HepG2 (cell line): ENCODE measurements around the gene ANO2. TPM values are rescaled to one million over a fixed set of nuclear protein-coding genes. Genes with fewer than 3 reads are reported as not detected.

ENCODE experiments used
- FOXM1 ChIP-seq: sonication (generic); formaldehyde crosslinking; IDR thresholded peaks from 2 replicates; pipeline ENCODE4 v1.5.0; 2020; ENCODE audit warnings: missing genetic modification reagents
- MAFF ChIP-seq: IDR thresholded peaks from 2 replicates; pipeline ENCODE4 v1.6.1; 2011; ENCODE audit warnings: low read depth, low read length, improper control_type of control experiment
- NCOA2 ChIP-seq: sonication (generic); formaldehyde crosslinking; IDR thresholded peaks from 2 replicates; pipeline ENCODE4 v1.8.0; 2022; ENCODE audit warnings: inconsistent platforms
- TBX3 ChIP-seq: fragments of 450-650 bp; IDR thresholded peaks from 2 replicates; pipeline ENCODE4 v1.6.1; 2017; ENCODE audit warnings: antibody characterized with exemption, mild to moderate bottlenecking, inconsistent platforms, borderline replicate concordance
- ZNF274 ChIP-seq: sonication (generic); formaldehyde crosslinking; IDR thresholded peaks from 2 replicates; pipeline ENCODE4 v1.5.1; 2020; ENCODE audit warnings: mild to moderate bottlenecking, missing genetic modification reagents
- ZNF567 ChIP-seq: sonication (generic); formaldehyde crosslinking; IDR thresholded peaks from 2 replicates; pipeline ENCODE4 v1.8.1; 2023; ENCODE audit warnings: mild to moderate bottlenecking, missing genetic modification reagents, borderline replicate concordance
- ZSCAN12 ChIP-seq: sonication (generic); formaldehyde crosslinking; IDR thresholded peaks from 2 replicates; pipeline ENCODE4 v1.9.0; 2021; ENCODE audit warnings: mild to moderate bottlenecking, missing genetic modification reagents
- polyA plus RNA-seq, 8 experiments: library from polyadenylated mRNA; depleted of rRNA in 3 of 8; stranded (reverse) in 7 of 8; unstranded in 1 of 8; fragments of >200 nt; fragmentation: Illumina TruSeq in 4 of 8; extraction: Trizol in 4 of 8; gene quantifications; 2 replicates each; pipeline versions ENCODE4 v1.2.1 to v1.2.3, GENCODE V29; 2011 to 2016; ENCODE audit warnings: low read depth in 4 of 8, missing spikeins in 1 of 8, mixed read lengths in 1 of 8; ENCODE audit not compliant: insufficient read depth in 1 of 8
- total RNA-seq, 5 experiments: library from RNA; depleted of rRNA; stranded (reverse); fragments of >200 nt; fragmentation: Illumina TruSeq; extraction: Trizol; gene quantifications; 2 replicates each; pipeline ENCODE4 v1.2.3, GENCODE V29; 2016; ENCODE audit warnings: low read depth in 1 of 5
- TF ChIP-seq, protein P1 (sequence below): IDR thresholded peaks from 2 replicates; pipeline ENCODE4 v1.6.1; 2018; ENCODE audit warnings: missing genetic modification reagents
- TF ChIP-seq, protein P2 (sequence below): IDR thresholded peaks from 2 replicates; pipeline ENCODE4 v1.6.1; 2016; ENCODE audit warnings: missing compliant biosample characterization, missing genetic modification reagents, borderline replicate concordance
- TF ChIP-seq, protein P3 (sequence below): sonication (generic); formaldehyde crosslinking; IDR thresholded peaks from 2 replicates; pipeline ENCODE4 v1.4.0; 2020; ENCODE audit warnings: mild to moderate bottlenecking, missing genetic modification reagents
- TF ChIP-seq, protein P4 (sequence below), 2 experiments: fragments of 450-650 bp in 1 of 2; sonication (generic) in 1 of 2; formaldehyde crosslinking in 1 of 2; IDR thresholded peaks; 2 replicates each; pipeline versions ENCODE4 v1.6.1 to v1.8.0; 2016 to 2022; ENCODE audit warnings: antibody characterized with exemption in 1 of 2, mild to moderate bottlenecking in 1 of 2, missing genetic modification reagents in 1 of 2

ANO2 gene
- total and polyA plus RNA-seq, 2 of the 13 experiments (the other 11 are each of a cell fraction or from before 2014, with no cell fraction given) = 0.18 TPM; not detected in 1

DNA sequence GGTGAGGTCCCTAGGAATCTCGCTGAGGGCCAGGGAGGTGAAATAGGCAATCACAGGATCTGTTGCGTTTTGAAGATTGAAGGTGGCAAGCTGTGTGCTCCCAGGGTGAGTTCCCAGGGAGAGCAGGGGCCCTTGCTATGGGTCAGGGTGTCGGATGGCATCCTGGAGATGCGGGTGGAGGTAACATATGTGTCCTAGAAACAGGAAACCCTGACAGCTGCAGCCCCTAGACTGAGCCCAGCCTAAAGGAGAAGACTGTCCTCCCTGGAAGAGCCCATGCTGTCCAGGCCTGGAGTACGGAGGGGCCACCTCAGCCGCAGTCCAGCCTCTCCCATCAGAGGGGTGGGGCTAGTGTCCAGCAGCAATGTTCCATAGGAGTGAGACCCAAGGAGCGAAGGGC is 318.9 kb downstream of the ANO2 start (continued):
- TF ChIP-seq, protein P1, sequence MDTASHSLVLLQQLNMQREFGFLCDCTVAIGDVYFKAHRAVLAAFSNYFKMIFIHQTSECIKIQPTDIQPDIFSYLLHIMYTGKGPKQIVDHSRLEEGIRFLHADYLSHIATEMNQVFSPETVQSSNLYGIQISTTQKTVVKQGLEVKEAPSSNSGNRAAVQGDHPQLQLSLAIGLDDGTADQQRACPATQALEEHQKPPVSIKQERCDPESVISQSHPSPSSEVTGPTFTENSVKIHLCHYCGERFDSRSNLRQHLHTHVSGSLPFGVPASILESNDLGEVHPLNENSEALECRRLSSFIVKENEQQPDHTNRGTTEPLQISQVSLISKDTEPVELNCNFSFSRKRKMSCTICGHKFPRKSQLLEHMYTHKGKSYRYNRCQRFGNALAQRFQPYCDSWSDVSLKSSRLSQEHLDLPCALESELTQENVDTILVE (CRISPR knock-in tag) = no peak
- no peak for TF ChIP-seq TBX3
- no peak for TF ChIP-seq ZSCAN12 (CRISPR knock-in tag)
- TF ChIP-seq ZNF274 (CRISPR knock-in tag) = no peak
- TF ChIP-seq, protein P2, sequence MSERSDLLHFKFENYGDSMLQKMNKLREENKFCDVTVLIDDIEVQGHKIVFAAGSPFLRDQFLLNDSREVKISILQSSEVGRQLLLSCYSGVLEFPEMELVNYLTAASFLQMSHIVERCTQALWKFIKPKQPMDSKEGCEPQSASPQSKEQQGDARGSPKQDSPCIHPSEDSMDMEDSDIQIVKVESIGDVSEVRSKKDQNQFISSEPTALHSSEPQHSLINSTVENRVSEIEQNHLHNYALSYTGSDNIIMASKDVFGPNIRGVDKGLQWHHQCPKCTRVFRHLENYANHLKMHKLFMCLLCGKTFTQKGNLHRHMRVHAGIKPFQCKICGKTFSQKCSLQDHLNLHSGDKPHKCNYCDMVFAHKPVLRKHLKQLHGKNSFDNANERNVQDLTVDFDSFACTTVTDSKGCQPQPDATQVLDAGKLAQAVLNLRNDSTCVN (CRISPR knock-in tag) = no peak
- TF ChIP-seq NCOA2 (CRISPR knock-in tag) = no peak
- TF ChIP-seq ZNF567 = no peak
- TF ChIP-seq, protein P3, sequence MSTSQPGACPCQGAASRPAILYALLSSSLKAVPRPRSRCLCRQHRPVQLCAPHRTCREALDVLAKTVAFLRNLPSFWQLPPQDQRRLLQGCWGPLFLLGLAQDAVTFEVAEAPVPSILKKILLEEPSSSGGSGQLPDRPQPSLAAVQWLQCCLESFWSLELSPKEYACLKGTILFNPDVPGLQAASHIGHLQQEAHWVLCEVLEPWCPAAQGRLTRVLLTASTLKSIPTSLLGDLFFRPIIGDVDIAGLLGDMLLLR (CRISPR knock-in tag) = no peak
- no peak for TF ChIP-seq FOXM1 (CRISPR knock-in tag)
- TF ChIP-seq, protein P4, sequence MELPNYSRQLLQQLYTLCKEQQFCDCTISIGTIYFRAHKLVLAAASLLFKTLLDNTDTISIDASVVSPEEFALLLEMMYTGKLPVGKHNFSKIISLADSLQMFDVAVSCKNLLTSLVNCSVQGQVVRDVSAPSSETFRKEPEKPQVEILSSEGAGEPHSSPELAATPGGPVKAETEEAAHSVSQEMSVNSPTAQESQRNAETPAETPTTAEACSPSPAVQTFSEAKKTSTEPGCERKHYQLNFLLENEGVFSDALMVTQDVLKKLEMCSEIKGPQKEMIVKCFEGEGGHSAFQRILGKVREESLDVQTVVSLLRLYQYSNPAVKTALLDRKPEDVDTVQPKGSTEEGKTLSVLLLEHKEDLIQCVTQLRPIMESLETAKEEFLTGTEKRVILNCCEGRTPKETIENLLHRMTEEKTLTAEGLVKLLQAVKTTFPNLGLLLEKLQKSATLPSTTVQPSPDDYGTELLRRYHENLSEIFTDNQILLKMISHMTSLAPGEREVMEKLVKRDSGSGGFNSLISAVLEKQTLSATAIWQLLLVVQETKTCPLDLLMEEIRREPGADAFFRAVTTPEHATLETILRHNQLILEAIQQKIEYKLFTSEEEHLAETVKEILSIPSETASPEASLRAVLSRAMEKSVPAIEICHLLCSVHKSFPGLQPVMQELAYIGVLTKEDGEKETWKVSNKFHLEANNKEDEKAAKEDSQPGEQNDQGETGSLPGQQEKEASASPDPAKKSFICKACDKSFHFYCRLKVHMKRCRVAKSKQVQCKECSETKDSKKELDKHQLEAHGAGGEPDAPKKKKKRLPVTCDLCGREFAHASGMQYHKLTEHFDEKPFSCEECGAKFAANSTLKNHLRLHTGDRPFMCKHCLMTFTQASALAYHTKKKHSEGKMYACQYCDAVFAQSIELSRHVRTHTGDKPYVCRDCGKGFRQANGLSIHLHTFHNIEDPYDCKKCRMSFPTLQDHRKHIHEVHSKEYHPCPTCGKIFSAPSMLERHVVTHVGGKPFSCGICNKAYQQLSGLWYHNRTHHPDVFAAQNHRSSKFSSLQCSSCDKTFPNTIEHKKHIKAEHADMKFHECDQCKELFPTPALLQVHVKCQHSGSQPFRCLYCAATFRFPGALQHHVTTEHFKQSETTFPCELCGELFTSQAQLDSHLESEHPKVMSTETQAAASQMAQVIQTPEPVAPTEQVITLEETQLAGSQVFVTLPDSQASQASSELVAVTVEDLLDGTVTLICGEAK (IDR thresholded peaks at IDR 0.05) = no peak
- TF ChIP-seq, protein P4 (CRISPR knock-in tag; IDR thresholded peaks at IDR 0.05) = no peak
- TF ChIP-seq MAFF = no peak
